Uterus (tissue), 4 donors: Measurements from ENCODE around the gene ERICH2. TPM values are rescaled to one million over a fixed set of nuclear protein-coding genes. Genes with fewer than 3 reads are reported as not detected.

Source experiments
- DNase-seq, 2 donors: peaks; one replicate each; pipeline ENCODE4 v3.0.0-alpha.2; 2019 to 2020
- H3K27ac ChIP-seq, 2 donors: fragments of 200-600 bp; sonication (generic); 1 replicate in 1 of 2; 2 replicates in 1 of 2; pipeline ENCODE4 v1.5.1; 2016 to 2018
- H3K27me3 ChIP-seq, 2 donors: fragments of 200-600 bp; sonication (generic); one replicate each; pipeline ENCODE4 v1.5.1; 2018 to 2019; ENCODE audit warnings: control low read depth in 1 of 2
- H3K36me3 ChIP-seq, 2 donors: fragments of 200-600 bp; sonication (generic); one replicate each; pipeline ENCODE4 v1.5.1; 2019; ENCODE audit warnings: control low read depth in 1 of 2
- H3K4me1 ChIP-seq, 2 donors: fragments of 200-600 bp; sonication (generic); one replicate each; pipeline ENCODE4 v1.5.1; 2018 to 2019; ENCODE audit warnings: control low read depth in 1 of 2
- H3K4me3 ChIP-seq, 2 donors: fragments of 200-600 bp; sonication (generic); 1 replicate in 1 of 2; 2 replicates in 1 of 2; pipeline ENCODE4 v1.5.1; 2018 to 2019; ENCODE audit warnings: mild to moderate bottlenecking in 1 of 2
- H3K9me3 ChIP-seq, 2 donors: fragments of 200-600 bp; sonication (generic); one replicate each; pipeline ENCODE4 v1.5.1; 2019; ENCODE audit warnings: control low read depth in 1 of 2
- CTCF ChIP-seq, 4 experiments: fragments of 200-600 bp in 2 of 4; fragments of 450-650 bp in 2 of 4; sonication (generic) in 2 of 4; IDR thresholded peaks; one replicate each; pipeline ENCODE4 v1.5.1; 2016 to 2019; ENCODE audit warnings: antibody characterized with exemption in 4 of 4, mild to moderate bottlenecking in 2 of 4, moderate library complexity in 1 of 4
- POLR2A ChIP-seq, 2 donors: fragments of 450-650 bp; IDR thresholded peaks; one replicate each; pipeline ENCODE4 v1.6.1; 2016; ENCODE audit warnings: antibody characterized with exemption in 2 of 2, mild to moderate bottlenecking in 1 of 2, moderate library complexity in 1 of 2
- intact Hi-C: fragments of 100-400 bp; cut with DNase I; formaldehyde crosslinking; loops from one replicate; pipeline ENCODE4 v1.15.1; 2023; ENCODE audit warnings: low total_unique reads
- total RNA-seq, 4 donors: library from RNA; depleted of rRNA in 3 of 4; stranded (reverse); fragments of >200 nt in 3 of 4; gene quantifications; one replicate each; pipeline versions ENCODE4 v1.1.0 to v1.2.4, GENCODE V29; 2014 to 2023
- donor health status: DM: yes; HTN: yes; CAD: no.

The ERICH2 gene
- total RNA-seq, 4 donors from 2014 or later, result 2.2 TPM; not detected in 3

- Histone ChIP-seq H3K27me3 (peaks cover 33 to 71% of the 10 kb centered on the region in 2 donors), H3K36me3 (no peaks in the 10 kb centered on the region), H3K4me1 (peaks cover 0 to 31% of the 10 kb centered on the region in 2 donors), H3K4me3 (no peak overlapping the region), H3K9me3 (no peaks in the 10 kb centered on the region), H3K27ac (no peak overlapping the region)
- no peak for TF ChIP-seq CTCF (IDR thresholded peaks at IDR 0.05)
- TF ChIP-seq POLR2A (IDR thresholded peaks at IDR 0.05), result no peak
- DNase-seq, result no peak
- intact Hi-C loops, result loop anchor here (10.0 kb wide), 2 partner anchors 335 to 445 kb away; no protein-coding TSS in a partner anchor
Measured at GRCh38 chr2:170819680-170820664, 49.8 kb downstream of the ERICH2 start.

GRCh38 chr2:170820757-170821530, 50.8 kb downstream of the ERICH2 start:
- Histone ChIP-seq H3K27me3 (peaks cover 30 to 62% of the 10 kb centered on the region in 2 donors), H3K36me3 (no peaks in the 10 kb centered on the region), H3K27ac (no peak overlapping the region), H3K4me3 (no peak overlapping the region), H3K4me1 (peaks cover 0 to 27% of the 10 kb centered on the region in 2 donors), H3K9me3 (no peaks in the 10 kb centered on the region)
- no peak for DNase-seq
- intact Hi-C loops, result no loop called here
- TF ChIP-seq CTCF (IDR thresholded peaks at IDR 0.05) (no peak), POLR2A (IDR thresholded peaks at IDR 0.05) (no peak)

- no peaks in the 10 kb centered on the region for H3K9me3 ChIP-seq
- H3K27me3 ChIP-seq, result peaks cover 30 to 54% of the 10 kb centered on the region in 2 donors
- H3K27ac ChIP-seq, result no peak overlapping the region
- peaks cover 0 to 22% of the 10 kb centered on the region in 2 donors for H3K4me1 ChIP-seq
- no peaks in the 10 kb centered on the region for H3K36me3 ChIP-seq
- no peak for TF ChIP-seq POLR2A (IDR thresholded peaks at IDR 0.05)
- TF ChIP-seq CTCF (IDR thresholded peaks at IDR 0.05), result no peak
- no peak for DNase-seq
- intact Hi-C loops, result no loop called here
- peak overlapping the region in 1 of 2 donors; percentile 0 for H3K4me3 ChIP-seq
Measured at GRCh38 chr2:170821531-170822289, 51.5 kb downstream of the ERICH2 start.

- H3K9me3 ChIP-seq, result no peaks in the 10 kb centered on the region
- H3K4me3 ChIP-seq, result peak overlapping the region in 1 of 2 donors; percentile 14
- TF ChIP-seq POLR2A (IDR thresholded peaks at IDR 0.05) (no peak), CTCF (IDR thresholded peaks at IDR 0.05) (peak in 1 of 4 experiments; percentile 17)
- peaks cover 26 to 48% of the 10 kb centered on the region in 2 donors for H3K27me3 ChIP-seq
- H3K36me3 ChIP-seq, result no peaks in the 10 kb centered on the region
- DNase-seq, result no peak
- intact Hi-C loops, result no loop called here
- H3K4me1 ChIP-seq, result peaks cover 0 to 22% of the 10 kb centered on the region in 2 donors
- H3K27ac ChIP-seq, result no peak overlapping the region
Measured at GRCh38 chr2:170822290-170823087, 52.3 kb downstream of the ERICH2 start.
